Sigmoid colon (tissue), 4 donors: ENCODE results near the gene PLCG1.

ENCODE experiments used
- CTCF ChIP-seq, 4 experiments: fragments of 450-650 bp in 3 of 4; fragments of 200-600 bp in 1 of 4; IDR thresholded peaks; one replicate each; pipeline ENCODE4 v1.5.1; 2016 to 2019; ENCODE audit warnings: antibody characterized with exemption in 4 of 4, mild to moderate bottlenecking in 3 of 4, moderate library complexity in 2 of 4
- POLR2A ChIP-seq, 2 donors: fragments of 450-650 bp; IDR thresholded peaks; one replicate each; pipeline ENCODE4 v1.6.1; 2016; ENCODE audit warnings: antibody characterized with exemption in 2 of 2, mild to moderate bottlenecking in 2 of 2, moderate library complexity in 2 of 2
- POLR2AphosphoS5 ChIP-seq, 4 donors: sonication (generic); formaldehyde crosslinking; IDR thresholded peaks; one replicate each; pipeline ENCODE4 v1.6.1; 2017; ENCODE audit warnings: antibody characterized with exemption in 4 of 4

GRCh38 chr20:41167481-41168253 lies 30.3 kb downstream of the PLCG1 start:
- TF ChIP-seq CTCF (IDR thresholded peaks at IDR 0.05) = no peak
- TF ChIP-seq POLR2AphosphoS5 (IDR thresholded peaks at IDR 0.05) = no peak
- no peak for TF ChIP-seq POLR2A (IDR thresholded peaks at IDR 0.05)
